Kidney (tissue), 14 donors: ENCODE measurements around the gene GPC5. TPM values are rescaled to one million over a fixed set of nuclear protein-coding genes. Genes with fewer than 3 reads are reported as not detected.

Source experiments
- DNase-seq, 5 donors: peaks; one replicate each; pipeline ENCODE4 v3.0.0-alpha.2; 2013 to 2020
- FAIRE-seq: peaks from 2 replicates; lab custom pipeline; 2012; peaks lifted over from hg19 to GRCh38; lab: Jason Lieb, UNC
- H3K27ac ChIP-seq, 2 donors: one replicate each; pipeline ENCODE4 v1.7.0; 2013; ENCODE audit warnings: low read depth in 2 of 2, low read length in 2 of 2, inconsistent platforms in 1 of 2
- H3K27me3 ChIP-seq: one replicate; pipeline ENCODE4 v1.7.1; 2013; ENCODE audit warnings: low read length, inconsistent platforms; ENCODE audit not compliant: control insufficient read depth, insufficient read depth
- H3K36me3 ChIP-seq, 3 donors: one replicate each; pipeline versions ENCODE4 v1.7.0 to v1.7.1; 2013; ENCODE audit warnings: low read length in 3 of 3, control low read depth in 1 of 3, inconsistent platforms in 1 of 3; ENCODE audit not compliant: insufficient read depth in 3 of 3, control insufficient read depth in 2 of 3
- H3K4me1 ChIP-seq, 3 donors: one replicate each; pipeline versions ENCODE4 v1.7.0 to v1.7.1; 2013; ENCODE audit warnings: low read length in 3 of 3, inconsistent platforms in 1 of 3, low read depth in 1 of 3; ENCODE audit not compliant: control insufficient read depth in 2 of 3, insufficient read depth in 2 of 3
- H3K4me3 ChIP-seq, 3 donors: one replicate each; pipeline versions ENCODE4 v1.7.0 to v1.8.1; 2013; ENCODE audit warnings: low read length in 3 of 3, control low read depth in 1 of 3, inconsistent platforms in 1 of 3
- H3K9ac ChIP-seq, 3 donors: one replicate each; pipeline versions ENCODE4 v1.7.0 to v1.7.1; 2013; ENCODE audit warnings: low read length in 3 of 3, control low read depth in 1 of 3, inconsistent platforms in 1 of 3
- H3K9me3 ChIP-seq, 3 donors: one replicate each; pipeline versions ENCODE4 v1.7.0 to v1.7.1; 2013; ENCODE audit warnings: low read length in 3 of 3, control low read depth in 1 of 3, inconsistent platforms in 1 of 3; ENCODE audit not compliant: control insufficient read depth in 2 of 3, insufficient read depth in 1 of 3
- CTCF ChIP-seq: IDR thresholded peaks from 3 replicates; pipeline ENCODE4 v1.5.1; 2012; ENCODE audit warnings: mild to moderate bottlenecking, moderate library complexity, borderline replicate concordance; ENCODE audit not compliant: insufficient read depth; ENCODE audit errors: extremely low read depth
- intact Hi-C: fragments of 100-400 bp; cut with DNase I; formaldehyde crosslinking; loops from one replicate; pipeline ENCODE4 v1.11.1; 2022
- polyA plus RNA-seq: library from polyadenylated mRNA; stranded (reverse); fragments of 350-450 nt; fragmentation: Illumina TruSeq; extraction: RNeasy Lipid Tissue Mini Kit (QIAGEN cat#74804); gene quantifications from one replicate; pipeline ENCODE4 v1.2.3, GENCODE V29; 2014; ENCODE audit warnings: low read depth, low replicate concordance; ENCODE audit not compliant: insufficient read depth
- total RNA-seq: library from RNA; stranded (reverse); fragmentation: NEBNext Ultra II Directional; extraction: Animal tissue kit (Norgen Biotek cat#: 25700); gene quantifications from one replicate; pipeline ENCODE4 v1.2.1, GENCODE V29; 2021
- donor health status: control.
- donor health status: control.
- donor health status: control.
- donor health status: control.
- donor health status: control.
- donor health status: DM: yes; HTN: yes; CAD: no.
- donor health status: Normal renal cell carcinoma (clear cell type).

The GPC5 gene
- total and polyA plus RNA-seq, 2 donors from 2014 or later: 0.47 to 6.8 TPM

- intact Hi-C loops: no loop called here
- FAIRE-seq (no peak), DNase-seq (peak in 3 of 5 donors; percentile 38 to 76 (median 48))
- Histone ChIP-seq H3K4me3 (no peak overlapping the region), H3K27me3 (no peaks in the 10 kb centered on the region), H3K4me1 (no peaks in the 10 kb centered on the region), H3K27ac (no peak overlapping the region), H3K36me3 (no peaks in the 10 kb centered on the region), H3K9me3 (no peaks in the 10 kb centered on the region), H3K9ac (no peak overlapping the region)
- TF ChIP-seq CTCF: no peak
Observed at GRCh38 chr13:92362717-92363116, 964.3 kb downstream of the GPC5 start.

GRCh38 chr13:92365904-92366303 is 967.5 kb downstream of the GPC5 start:
- H3K36me3 ChIP-seq: no peaks in the 10 kb centered on the region
- intact Hi-C loops: no loop called here
- H3K27ac ChIP-seq: no peak overlapping the region
- H3K4me3 ChIP-seq: no peak overlapping the region
- no peak overlapping the region for H3K9ac ChIP-seq
- H3K27me3 ChIP-seq: no peaks in the 10 kb centered on the region
- TF ChIP-seq CTCF: no peak
- FAIRE-seq (no peak), DNase-seq (no peak)
- H3K9me3 ChIP-seq: no peaks in the 10 kb centered on the region
- no peaks in the 10 kb centered on the region for H3K4me1 ChIP-seq

GRCh38 chr13:92377396-92377795 is 979.0 kb downstream of the GPC5 start:
- no peaks in the 10 kb centered on the region for H3K27me3 ChIP-seq
- H3K4me3 ChIP-seq: no peak overlapping the region
- no peak overlapping the region for H3K9ac ChIP-seq
- H3K36me3 ChIP-seq: no peaks in the 10 kb centered on the region
- no peak overlapping the region for H3K27ac ChIP-seq
- DNase-seq (no peak), FAIRE-seq (no peak)
- TF ChIP-seq CTCF: no peak
- H3K9me3 ChIP-seq: no peaks in the 10 kb centered on the region
- no peaks in the 10 kb centered on the region for H3K4me1 ChIP-seq
- intact Hi-C loops: no loop called here

- no peaks in the 10 kb centered on the region for H3K4me1 ChIP-seq
- intact Hi-C loops: no loop called here
- no peak overlapping the region for H3K4me3 ChIP-seq
- FAIRE-seq: no peak
- no peak for DNase-seq
- no peaks in the 10 kb centered on the region for H3K36me3 ChIP-seq
- no peaks in the 10 kb centered on the region for H3K27me3 ChIP-seq
- H3K9ac ChIP-seq: no peak overlapping the region
- no peaks in the 10 kb centered on the region for H3K9me3 ChIP-seq
- no peak overlapping the region for H3K27ac ChIP-seq
- no peak for TF ChIP-seq CTCF
Observed at GRCh38 chr13:92379371-92379770, 981.0 kb downstream of the GPC5 start.
